HG03565 (cell line): Measurements from ENCODE around the gene CHRNA9.
"Not testable (repeated sequence)": the region's sequence is repeated elsewhere in the genome, so short reads cannot be mapped to it uniquely, and the experiment has no call there.

ENCODE experiments used
- ATAC-seq: cut with Tn5 transposase; IDR thresholded peaks from one replicate; pipeline ENCODE4 v1.9.1; 2021; ENCODE audit warnings: mild to moderate bottlenecking, moderate library complexity; ENCODE audit not compliant: unreplicated experiment

CHRNA9 gene

DNA sequence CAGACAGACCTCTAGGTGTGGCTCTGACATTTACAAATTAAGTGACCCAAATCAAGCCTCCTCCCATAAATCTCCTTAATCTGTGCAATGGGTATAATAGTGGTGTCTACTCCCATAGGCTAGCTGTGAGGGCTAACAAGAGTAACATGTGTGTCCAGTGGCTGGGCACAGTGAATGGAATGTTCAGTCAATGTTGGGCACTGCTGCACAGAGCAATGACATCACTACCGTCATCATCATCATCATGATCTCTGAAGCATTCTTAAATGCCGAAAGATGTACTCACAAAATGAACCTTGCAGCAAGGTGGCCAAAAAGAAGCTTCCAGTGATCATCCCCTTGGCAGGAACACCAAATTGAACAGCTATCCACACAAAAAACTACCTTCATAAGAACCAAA lies 43.5 kb downstream of the CHRNA9 start:
- no peak for ATAC-seq

DNA sequence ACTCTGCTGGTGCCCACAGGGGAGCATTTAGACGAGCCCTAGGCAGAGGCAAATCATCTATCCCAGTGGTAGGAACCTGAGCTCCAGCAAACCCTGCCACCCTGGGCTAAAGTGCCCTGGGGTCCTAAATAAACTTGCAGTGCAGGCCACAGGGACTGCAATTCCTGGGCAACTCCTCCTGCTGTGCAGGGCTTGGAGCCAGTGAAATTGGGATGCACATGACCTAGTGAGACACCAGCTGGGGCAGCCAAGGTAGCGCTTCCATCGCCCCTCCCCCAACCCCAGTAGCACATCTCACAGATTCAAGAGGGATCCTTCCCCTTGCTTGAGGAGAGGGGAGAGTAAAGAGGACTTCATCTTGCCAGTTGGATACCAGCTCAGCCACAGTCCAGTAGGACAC lies 44.1 kb downstream of the CHRNA9 start:
- no peak for ATAC-seq

DNA sequence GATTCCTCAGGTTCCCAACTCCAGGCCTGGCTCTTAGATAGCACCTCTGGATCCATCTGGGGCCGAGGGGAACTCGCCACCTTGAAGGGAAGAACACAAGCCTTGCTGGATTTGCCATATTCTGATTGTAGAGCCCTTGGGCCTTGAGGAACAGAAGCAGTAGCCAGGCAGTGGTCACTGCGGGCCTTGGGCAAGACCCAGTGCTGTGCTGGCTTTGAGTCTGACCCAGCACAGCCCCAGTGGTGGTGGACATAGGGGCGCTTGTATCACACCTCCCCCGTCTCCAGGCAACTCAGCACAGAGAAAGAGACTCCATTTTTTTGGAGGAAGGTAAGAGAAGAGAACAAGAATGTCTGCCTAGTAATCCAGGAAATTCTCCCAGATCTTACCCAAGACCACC lies 45.5 kb downstream of the CHRNA9 start:
- no peak for ATAC-seq

DNA sequence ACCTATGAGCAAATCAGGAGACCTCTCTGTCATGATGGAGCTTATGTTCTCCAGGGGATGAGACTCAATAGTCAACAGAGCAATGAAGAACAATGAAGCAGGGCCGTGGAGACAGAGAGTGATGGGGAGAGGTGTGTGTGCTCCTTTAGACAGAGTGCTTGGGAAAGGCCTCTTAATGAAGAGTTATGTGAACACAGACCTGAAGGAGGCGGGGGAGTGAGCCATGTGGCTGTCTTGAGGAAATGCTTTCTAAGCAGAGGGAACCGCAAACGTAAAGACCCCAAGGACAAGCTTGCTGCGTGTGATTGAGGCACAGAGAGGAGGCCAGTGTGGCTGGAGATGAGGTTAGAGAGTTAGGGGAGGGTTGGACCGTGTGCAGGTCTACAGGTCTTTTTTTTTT lies 53.1 kb downstream of the CHRNA9 start:
- no peak for ATAC-seq

DNA sequence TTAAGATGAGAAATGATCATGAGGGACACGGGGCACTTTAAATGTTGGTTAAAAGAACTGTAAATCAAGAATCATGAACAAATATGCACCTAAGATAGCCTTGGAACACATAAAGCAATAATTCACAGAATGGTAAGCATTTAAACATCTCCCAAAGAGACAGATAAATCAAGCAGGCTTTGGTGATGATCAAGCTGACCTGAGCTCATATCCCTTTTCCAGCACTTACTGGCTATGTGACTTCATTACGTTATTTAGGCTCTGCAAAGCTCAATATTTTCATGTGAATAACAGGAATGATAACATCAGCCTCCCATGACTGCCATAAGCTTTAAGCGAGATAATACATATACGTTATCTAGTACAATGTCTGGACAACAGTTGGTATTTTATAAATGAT lies 54.9 kb downstream of the CHRNA9 start:
- no peak for ATAC-seq

DNA sequence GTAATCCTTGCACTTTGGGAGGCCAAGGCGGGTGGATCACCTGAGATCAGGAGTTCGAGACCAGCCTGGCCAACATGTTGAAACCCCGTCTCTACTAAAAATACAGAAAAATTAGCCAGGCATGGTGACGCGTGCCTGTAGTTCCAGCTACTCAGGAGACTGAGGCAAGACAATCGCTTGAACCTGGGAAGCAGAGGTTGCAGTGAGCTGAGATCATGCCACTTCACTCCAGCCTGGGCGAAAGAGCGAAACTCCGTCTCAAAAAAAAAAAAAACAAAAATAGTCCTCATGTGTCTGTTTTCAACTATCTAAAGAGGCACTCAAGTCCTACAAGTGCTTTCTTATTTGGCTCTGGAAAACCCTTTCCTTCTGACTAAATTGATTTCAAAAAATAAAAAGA lies 57.1 kb downstream of the CHRNA9 start:
- not testable (repeated sequence) for ATAC-seq

DNA sequence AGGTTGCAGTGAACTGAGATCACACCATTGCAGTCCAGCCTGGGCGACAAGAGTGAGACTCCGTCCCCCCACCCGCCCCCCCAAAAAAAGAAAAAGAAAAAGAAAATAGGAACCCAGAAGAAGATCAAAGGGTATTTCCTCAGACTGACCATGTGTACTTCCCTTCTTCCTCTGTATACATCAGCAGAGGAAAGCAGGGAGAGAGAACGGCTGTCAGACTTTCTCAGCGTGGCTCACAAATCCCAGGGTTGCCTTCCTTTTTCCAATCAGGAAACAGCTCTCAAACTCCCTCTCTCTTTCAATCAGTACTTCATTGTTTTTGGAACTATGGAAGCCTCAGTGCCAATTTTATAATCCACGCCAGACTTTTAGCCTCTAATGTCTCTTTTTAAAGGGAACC lies 59.1 kb downstream of the CHRNA9 start:
- no peak for ATAC-seq

DNA sequence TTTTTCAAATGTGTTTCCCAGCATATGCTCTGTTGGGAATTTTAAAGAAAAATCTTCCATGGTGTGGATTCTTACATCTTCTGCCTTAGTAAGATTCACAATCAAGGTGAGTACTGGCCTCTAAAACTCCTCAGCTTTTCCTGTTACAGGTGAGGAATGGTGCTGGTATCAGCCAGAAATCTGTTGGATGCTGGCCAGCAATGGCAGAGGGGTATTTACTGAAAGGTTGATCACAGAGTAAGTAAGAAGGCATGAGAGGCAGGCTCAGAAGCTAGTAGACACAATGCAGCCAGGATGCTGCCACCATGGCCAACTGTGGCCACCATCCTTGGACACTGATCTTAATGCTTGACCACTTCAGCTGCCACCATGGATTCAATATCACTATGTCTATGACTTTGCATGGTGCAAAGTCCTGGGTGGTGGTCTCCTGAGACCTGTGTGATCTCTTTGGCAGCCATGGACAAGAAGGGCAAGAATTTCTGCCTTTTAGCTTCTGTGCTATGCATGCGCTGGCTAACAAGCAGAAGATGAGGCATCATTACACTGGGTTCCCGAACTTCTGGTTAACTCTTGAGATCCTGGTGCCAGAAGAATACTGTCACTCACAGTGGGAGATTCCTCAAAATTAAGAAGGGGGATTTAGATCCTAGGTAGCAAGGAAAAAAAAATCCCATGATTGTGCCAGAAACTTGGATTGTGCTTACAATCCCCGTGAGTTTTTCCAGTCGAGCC lies 60.2 kb downstream of the CHRNA9 start:
- ATAC-seq, result no peak

DNA sequence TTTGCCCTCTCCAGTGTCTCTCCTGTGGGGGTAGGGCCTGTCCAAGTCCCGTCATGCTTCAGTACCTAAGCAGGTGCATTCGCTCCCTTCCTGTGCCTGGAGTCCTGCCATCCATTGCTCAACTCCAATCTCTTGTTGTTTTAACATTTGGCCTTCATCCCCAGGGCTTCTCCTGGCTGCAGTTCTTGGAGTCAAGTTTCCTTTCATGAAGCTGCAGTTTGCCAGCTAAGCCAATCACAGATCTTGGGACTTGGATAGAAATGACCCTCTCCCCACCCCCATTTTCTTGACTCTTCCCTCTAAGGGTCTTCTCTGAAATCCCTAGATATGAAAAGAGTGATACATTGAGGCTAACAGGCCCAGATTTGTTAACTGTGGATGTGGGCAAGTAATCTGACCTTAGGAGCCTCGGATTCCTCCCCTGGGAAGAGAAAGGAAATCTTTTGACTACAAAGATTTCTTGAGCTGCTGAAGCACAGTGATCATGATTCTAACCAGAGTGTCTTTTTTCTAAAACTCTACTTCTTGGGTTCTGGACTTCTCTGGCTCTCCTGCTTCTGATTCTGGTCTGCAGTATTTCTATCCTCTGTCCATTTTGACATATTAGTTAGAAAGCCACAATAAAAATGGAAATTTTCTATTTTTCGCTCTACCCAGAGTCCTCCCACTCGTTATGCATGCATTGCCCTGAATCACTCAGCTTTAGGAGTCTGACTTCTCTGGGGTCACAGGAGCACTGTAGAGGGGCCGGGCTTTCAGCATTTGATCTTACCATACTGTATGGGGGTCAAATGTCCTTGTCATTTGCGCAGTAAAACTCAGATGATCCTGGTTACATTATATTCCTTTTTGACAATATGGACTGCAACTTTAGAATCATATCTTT lies 61.0 kb downstream of the CHRNA9 start:
- no peak for ATAC-seq

DNA sequence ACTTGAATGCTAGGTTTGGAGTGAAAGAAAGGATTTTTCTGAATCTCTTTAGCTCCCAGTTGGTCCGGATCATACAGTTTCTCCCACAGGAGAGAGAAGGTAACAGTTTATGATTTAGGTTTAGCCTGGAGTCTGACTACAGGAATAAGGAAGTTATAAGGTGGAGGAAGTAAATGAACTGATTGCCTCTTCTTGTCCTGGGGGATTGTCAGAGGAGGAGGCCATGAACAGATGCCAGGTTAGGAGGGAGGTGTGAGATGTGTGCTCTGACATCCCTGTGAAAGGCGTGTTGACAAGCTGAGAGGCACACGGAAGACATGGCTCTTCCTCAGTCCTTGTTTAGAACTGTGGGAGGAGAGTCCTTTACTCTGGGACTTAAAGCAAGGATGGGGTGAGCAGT lies 64.4 kb downstream of the CHRNA9 start:
- no peak for ATAC-seq

DNA sequence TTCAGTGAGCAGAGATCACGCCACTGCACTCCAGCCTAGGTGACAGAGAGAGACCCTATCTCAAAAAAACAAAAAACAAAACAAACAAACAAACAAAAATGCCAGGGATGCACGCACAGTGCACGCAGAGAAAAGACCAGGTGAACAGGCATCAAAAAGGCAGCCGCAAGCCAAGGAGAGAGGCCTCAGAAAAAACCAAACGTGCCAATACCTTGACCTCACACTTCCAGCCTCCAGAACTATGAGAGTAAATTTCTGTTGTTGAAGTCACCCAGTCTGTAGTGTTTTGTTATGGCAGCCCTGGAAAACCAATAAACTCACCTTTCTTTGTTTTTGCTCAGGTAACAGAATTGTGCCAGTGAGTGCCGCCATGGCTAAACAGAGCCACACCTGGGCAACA lies 66.0 kb downstream of the CHRNA9 start:
- no peak for ATAC-seq

DNA sequence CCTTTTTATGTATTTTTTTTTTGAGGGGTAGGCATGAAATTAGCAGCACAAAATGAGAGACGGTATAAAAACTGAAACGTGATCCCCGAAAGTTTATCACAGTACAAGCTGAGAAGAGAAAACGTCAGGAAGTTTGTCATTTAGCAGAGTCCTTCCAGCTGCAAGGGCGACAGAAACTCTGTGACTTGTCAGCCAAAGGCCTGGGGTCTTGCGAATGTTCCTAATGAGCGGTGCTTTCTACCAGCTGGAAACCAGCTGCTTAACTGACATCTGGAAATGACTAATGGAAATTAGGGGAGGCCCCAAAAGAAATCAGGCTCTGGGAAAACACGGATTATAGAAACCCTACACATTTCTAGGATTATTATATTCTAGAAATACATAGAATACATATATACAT lies 66.5 kb downstream of the CHRNA9 start:
- no peak for ATAC-seq

DNA sequence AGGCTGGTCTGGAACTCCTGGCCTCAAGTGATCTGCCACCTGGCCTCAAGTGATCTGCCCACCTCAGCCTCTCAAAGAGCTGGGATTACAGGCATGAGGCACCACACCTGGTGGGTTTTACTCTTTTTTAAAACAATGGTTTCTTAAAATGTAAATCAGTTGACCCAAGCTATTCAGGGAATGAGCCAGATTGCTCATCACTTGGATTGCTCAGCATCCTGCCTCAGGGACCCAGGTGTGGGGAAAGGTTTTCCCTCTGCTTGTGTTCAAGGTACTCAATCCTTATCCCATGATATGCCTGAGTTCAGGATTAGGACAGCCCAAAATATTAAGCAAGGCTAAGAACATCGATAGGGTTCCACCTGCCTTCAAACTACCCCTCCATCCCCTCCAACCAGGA lies 67.4 kb downstream of the CHRNA9 start:
- no peak for ATAC-seq

DNA sequence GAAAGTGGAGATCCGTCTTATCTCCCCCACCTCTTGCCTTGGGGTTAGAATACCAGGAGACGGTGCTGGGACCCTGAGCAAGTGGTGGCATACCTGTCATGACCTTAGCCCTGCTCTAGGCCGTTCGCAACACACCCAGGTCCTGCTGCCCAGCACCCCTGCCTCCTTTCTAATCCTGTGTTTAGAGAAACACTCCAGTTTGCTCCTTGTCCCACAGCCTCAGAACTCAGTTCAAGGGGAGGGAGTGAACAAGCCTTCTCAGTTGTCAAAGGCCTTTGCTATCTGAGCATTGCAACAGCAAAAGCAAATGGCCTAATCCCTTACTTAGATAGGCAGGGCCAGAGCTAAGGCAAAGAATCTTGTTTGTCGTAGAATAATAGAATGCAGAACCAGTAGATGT lies 67.9 kb downstream of the CHRNA9 start:
- no peak for ATAC-seq
